HEK293 (cell line): ENCODE measurements around the gene INF2.

ENCODE experiments used
- MEIS1 ChIP-seq: sonication (generic); formaldehyde crosslinking; IDR thresholded peaks from 2 replicates; pipeline ENCODE4 v1.8.1; 2022; ENCODE audit warnings: missing genetic modification reagents, mild to moderate bottlenecking, borderline replicate concordance
- ZBTB1 ChIP-seq: fragments of 450-650 bp; formaldehyde crosslinking; IDR thresholded peaks from 2 replicates; pipeline ENCODE4 v1.5.1; 2016; ENCODE audit warnings: missing biosample characterization, missing genetic modification characterization
- ZBTB48 ChIP-seq: fragments of 450-650 bp; formaldehyde crosslinking; IDR thresholded peaks from 2 replicates; pipeline ENCODE4 v1.5.1; 2016; ENCODE audit warnings: missing biosample characterization, missing genetic modification characterization
- ZEB2 ChIP-seq: fragments of 450-650 bp; formaldehyde crosslinking; IDR thresholded peaks from 2 replicates; pipeline ENCODE4 v1.5.1; 2016; ENCODE audit warnings: missing biosample characterization, missing genetic modification characterization
- ZNF155 ChIP-seq: fragments of 450-650 bp; formaldehyde crosslinking; IDR thresholded peaks from 2 replicates; pipeline ENCODE4 v1.5.1; 2016; ENCODE audit warnings: missing biosample characterization, missing genetic modification characterization
- ZNF19 ChIP-seq: fragments of 450-650 bp; formaldehyde crosslinking; IDR thresholded peaks from 2 replicates; pipeline ENCODE4; 2016; ENCODE audit warnings: missing biosample characterization, missing genetic modification characterization, low read depth
- ZNF239 ChIP-seq: fragments of 450-650 bp; formaldehyde crosslinking; IDR thresholded peaks from 2 replicates; pipeline ENCODE4 v1.5.1; 2016; ENCODE audit warnings: missing biosample characterization, missing genetic modification characterization
- ZNF248 ChIP-seq: fragments of 450-650 bp; formaldehyde crosslinking; IDR thresholded peaks from 2 replicates; pipeline ENCODE4 v1.5.1; 2017; ENCODE audit warnings: missing biosample characterization, missing genetic modification characterization
- ZNF394 ChIP-seq: fragments of 450-650 bp; formaldehyde crosslinking; IDR thresholded peaks from 2 replicates; pipeline ENCODE4 v1.5.1; 2016; ENCODE audit warnings: missing biosample characterization, missing genetic modification characterization, mild to moderate bottlenecking, moderate library complexity, borderline replicate concordance
- ZNF423 ChIP-seq: fragments of 450-650 bp; formaldehyde crosslinking; IDR thresholded peaks from 2 replicates; pipeline ENCODE4 v1.5.1; 2016; ENCODE audit warnings: missing biosample characterization, missing genetic modification characterization
- ZNF48 ChIP-seq: fragments of 450-650 bp; formaldehyde crosslinking; IDR thresholded peaks from 2 replicates; pipeline ENCODE4 v1.5.1; 2016; ENCODE audit warnings: missing biosample characterization, missing genetic modification characterization
- ZNF529 ChIP-seq: fragments of 450-650 bp; formaldehyde crosslinking; IDR thresholded peaks from 2 replicates; pipeline ENCODE4 v1.5.1; 2017; ENCODE audit warnings: missing genetic modification characterization, missing biosample characterization; ENCODE audit not compliant: insufficient replicate concordance
- ZNF544 ChIP-seq: fragments of 450-650 bp; formaldehyde crosslinking; IDR thresholded peaks from 2 replicates; pipeline ENCODE4 v1.5.0; 2017; ENCODE audit warnings: missing biosample characterization, missing genetic modification characterization
- ZNF571 ChIP-seq: fragments of 450-650 bp; formaldehyde crosslinking; IDR thresholded peaks from 2 replicates; pipeline ENCODE4 v1.5.0; 2017; ENCODE audit warnings: missing biosample characterization, missing genetic modification characterization
- ZNF626 ChIP-seq: fragments of 450-650 bp; sonication (Bioruptor Pico); formaldehyde crosslinking; IDR thresholded peaks from 2 replicates; pipeline ENCODE4 v1.5.1; 2018; ENCODE audit warnings: missing biosample characterization, missing genetic modification characterization, inconsistent platforms
- ZNF654 ChIP-seq: fragments of 450-650 bp; formaldehyde crosslinking; IDR thresholded peaks from 2 replicates; pipeline ENCODE4 v1.5.1; 2016; ENCODE audit warnings: low read depth, missing biosample characterization, missing genetic modification characterization
- ZNF660 ChIP-seq: fragments of 450-650 bp; IDR thresholded peaks from 2 replicates; pipeline ENCODE4 v1.5.1; 2018; ENCODE audit warnings: missing biosample characterization, mild to moderate bottlenecking, missing genetic modification characterization
- ZNF707 ChIP-seq: fragments of 450-650 bp; formaldehyde crosslinking; IDR thresholded peaks from 2 replicates; pipeline ENCODE4 v1.5.1; 2016; ENCODE audit warnings: missing biosample characterization, missing genetic modification characterization
- ZNF777 ChIP-seq: fragments of 450-650 bp; formaldehyde crosslinking; IDR thresholded peaks from 2 replicates; pipeline ENCODE4 v1.5.1; 2017; ENCODE audit warnings: missing biosample characterization, missing genetic modification characterization, borderline replicate concordance
- ZNF785 ChIP-seq: fragments of 450-650 bp; formaldehyde crosslinking; IDR thresholded peaks from 2 replicates; pipeline ENCODE4 v1.5.1; 2016; ENCODE audit warnings: missing biosample characterization, missing genetic modification characterization
- ZNF791 ChIP-seq: fragments of 450-650 bp; formaldehyde crosslinking; IDR thresholded peaks from 2 replicates; pipeline ENCODE4 v1.5.1; 2016; ENCODE audit warnings: missing biosample characterization, missing genetic modification characterization
- ZSCAN16 ChIP-seq: fragments of 450-650 bp; formaldehyde crosslinking; IDR thresholded peaks from 2 replicates; pipeline ENCODE4 v1.5.1; 2016; ENCODE audit warnings: missing biosample characterization, missing genetic modification characterization
- TF ChIP-seq, protein P1 (sequence below): fragments of 450-650 bp; formaldehyde crosslinking; conservative IDR thresholded peaks from 2 replicates; pipeline ENCODE4 v1.5.1; 2016; ENCODE audit warnings: low read depth, missing biosample characterization, missing genetic modification characterization
- TF ChIP-seq, protein P2 (sequence below): fragments of 450-650 bp; formaldehyde crosslinking; IDR thresholded peaks from 2 replicates; pipeline ENCODE4 v1.5.1; 2016; ENCODE audit warnings: missing biosample characterization, missing genetic modification characterization
- TF ChIP-seq, protein P3 (sequence below): fragments of 450-650 bp; formaldehyde crosslinking; IDR thresholded peaks from 2 replicates; pipeline ENCODE4 v1.5.1; 2016; ENCODE audit warnings: missing biosample characterization, missing genetic modification characterization
- TF ChIP-seq, protein P4 (sequence below): fragments of 450-650 bp; formaldehyde crosslinking; IDR thresholded peaks from 2 replicates; pipeline ENCODE4 v1.5.1; 2016; ENCODE audit warnings: missing biosample characterization, missing genetic modification characterization
- TF ChIP-seq, protein P5 (sequence below): fragments of 450-650 bp; formaldehyde crosslinking; IDR thresholded peaks from 2 replicates; pipeline ENCODE4 v1.5.1; 2016; ENCODE audit warnings: missing biosample characterization, missing genetic modification characterization
- TF ChIP-seq, protein P6 (sequence below): fragments of 450-650 bp; formaldehyde crosslinking; IDR thresholded peaks from 2 replicates; pipeline ENCODE4 v1.5.1; 2017; ENCODE audit warnings: missing biosample characterization, missing genetic modification characterization

INF2 gene

DNA sequence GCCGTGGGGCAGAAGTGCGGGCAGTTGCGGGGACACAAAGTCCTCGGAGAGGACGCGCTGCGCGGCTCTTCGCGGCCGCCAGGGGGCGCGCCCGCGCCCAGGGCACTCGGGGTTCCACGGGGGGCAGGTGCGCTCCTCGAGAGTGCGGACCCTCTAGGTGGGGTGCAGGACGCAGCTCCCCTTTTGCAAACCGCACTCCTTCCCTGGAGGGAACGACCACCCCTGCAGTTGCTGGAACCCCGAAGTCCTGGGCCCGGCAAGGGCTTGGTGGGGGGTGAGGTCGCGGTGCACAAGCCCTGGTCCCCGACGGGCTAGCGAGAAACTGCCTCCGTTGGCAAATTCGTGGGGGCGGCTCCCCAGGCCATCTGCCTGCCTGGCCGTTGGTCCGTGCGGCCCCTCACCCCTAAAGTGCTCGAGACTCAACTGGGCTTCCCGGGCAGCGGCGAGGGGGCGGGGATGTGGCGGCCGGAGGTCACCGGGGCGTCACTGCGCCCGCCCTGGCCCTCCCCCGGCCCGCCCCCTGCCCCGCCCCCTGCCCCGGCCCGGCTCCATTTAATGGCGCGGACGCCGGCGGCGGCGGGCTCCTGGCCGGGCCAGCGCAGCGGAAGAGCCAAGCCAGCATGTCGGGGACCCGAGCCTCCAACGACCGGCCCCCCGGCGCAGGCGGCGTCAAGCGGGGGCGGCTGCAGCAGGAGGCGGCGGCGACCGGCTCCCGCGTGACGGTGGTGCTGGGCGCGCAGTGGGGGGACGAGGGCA, 34.4 kb downstream of the INF2 start, which contains the start of gene ADSS1 (continued):
- TF ChIP-seq, protein P1, sequence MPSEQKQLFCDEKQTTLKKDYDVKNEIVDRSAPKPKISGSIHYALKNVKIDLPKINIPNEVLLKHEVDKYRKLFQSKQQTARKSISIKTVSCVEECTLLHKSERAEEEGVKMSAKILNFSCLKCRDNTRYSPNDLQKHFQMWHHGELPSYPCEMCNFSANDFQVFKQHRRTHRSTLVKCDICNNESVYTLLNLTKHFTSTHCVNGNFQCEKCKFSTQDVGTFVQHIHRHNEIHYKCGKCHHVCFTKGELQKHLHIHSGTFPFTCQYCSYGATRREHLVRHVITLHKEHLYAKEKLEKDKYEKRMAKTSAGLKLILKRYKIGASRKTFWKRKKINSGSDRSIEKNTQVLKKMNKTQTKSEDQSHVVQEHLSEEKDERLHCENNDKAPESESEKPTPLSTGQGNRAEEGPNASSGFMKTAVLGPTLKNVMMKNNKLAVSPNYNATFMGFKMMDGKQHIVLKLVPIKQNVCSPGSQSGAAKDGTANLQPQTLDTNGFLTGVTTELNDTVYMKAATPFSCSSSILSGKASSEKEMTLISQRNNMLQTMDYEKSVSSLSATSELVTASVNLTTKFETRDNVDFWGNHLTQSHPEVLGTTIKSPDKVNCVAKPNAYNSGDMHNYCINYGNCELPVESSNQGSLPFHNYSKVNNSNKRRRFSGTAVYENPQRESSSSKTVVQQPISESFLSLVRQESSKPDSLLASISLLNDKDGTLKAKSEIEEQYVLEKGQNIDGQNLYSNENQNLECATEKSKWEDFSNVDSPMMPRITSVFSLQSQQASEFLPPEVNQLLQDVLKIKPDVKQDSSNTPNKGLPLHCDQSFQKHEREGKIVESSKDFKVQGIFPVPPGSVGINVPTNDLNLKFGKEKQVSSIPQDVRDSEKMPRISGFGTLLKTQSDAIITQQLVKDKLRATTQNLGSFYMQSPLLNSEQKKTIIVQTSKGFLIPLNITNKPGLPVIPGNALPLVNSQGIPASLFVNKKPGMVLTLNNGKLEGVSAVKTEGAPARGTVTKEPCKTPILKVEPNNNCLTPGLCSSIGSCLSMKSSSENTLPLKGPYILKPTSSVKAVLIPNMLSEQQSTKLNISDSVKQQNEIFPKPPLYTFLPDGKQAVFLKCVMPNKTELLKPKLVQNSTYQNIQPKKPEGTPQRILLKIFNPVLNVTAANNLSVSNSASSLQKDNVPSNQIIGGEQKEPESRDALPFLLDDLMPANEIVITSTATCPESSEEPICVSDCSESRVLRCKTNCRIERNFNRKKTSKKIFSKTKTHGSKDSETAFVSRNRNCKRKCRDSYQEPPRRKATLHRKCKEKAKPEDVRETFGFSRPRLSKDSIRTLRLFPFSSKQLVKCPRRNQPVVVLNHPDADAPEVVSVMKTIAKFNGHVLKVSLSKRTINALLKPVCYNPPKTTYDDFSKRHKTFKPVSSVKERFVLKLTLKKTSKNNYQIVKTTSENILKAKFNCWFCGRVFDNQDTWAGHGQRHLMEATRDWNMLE (tag by site-specific recombination): no peak
- TF ChIP-seq ZBTB1 (tag by site-specific recombination) (0 out of 2 replicates have a peak, but pooled peaks have one; percentile 71), ZNF544 (no peak), ZNF239 (tag by site-specific recombination) (no peak), ZNF654 (no peak), ZNF248 (tag by site-specific recombination) (no peak), ZNF707 (tag by site-specific recombination) (no peak), ZNF785 (no peak), ZNF791 (no peak), ZNF19 (tag by site-specific recombination) (no peak), ZBTB48 (tag by site-specific recombination) (peak; percentile 85), ZNF155 (no peak), ZSCAN16 (tag by site-specific recombination) (no peak), ZNF777 (tag by site-specific recombination) (peak; percentile 96), MEIS1 (no peak), ZNF394 (no peak), ZNF660 (tag by site-specific recombination) (0 out of 2 replicates have a peak, but pooled peaks have one; percentile 22), ZNF423 (tag by site-specific recombination) (no peak), ZNF626 (tag by site-specific recombination) (no peak), ZNF48 (no peak), ZNF571 (tag by site-specific recombination) (no peak), ZEB2 (tag by site-specific recombination) (peak; percentile 81; the same call in 1 of the 2 replicates), ZNF529 (tag by site-specific recombination) (no peak)
- TF ChIP-seq, protein P2, sequence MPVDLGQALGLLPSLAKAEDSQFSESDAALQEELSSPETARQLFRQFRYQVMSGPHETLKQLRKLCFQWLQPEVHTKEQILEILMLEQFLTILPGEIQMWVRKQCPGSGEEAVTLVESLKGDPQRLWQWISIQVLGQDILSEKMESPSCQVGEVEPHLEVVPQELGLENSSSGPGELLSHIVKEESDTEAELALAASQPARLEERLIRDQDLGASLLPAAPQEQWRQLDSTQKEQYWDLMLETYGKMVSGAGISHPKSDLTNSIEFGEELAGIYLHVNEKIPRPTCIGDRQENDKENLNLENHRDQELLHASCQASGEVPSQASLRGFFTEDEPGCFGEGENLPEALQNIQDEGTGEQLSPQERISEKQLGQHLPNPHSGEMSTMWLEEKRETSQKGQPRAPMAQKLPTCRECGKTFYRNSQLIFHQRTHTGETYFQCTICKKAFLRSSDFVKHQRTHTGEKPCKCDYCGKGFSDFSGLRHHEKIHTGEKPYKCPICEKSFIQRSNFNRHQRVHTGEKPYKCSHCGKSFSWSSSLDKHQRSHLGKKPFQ: no peak
- TF ChIP-seq, protein P3, sequence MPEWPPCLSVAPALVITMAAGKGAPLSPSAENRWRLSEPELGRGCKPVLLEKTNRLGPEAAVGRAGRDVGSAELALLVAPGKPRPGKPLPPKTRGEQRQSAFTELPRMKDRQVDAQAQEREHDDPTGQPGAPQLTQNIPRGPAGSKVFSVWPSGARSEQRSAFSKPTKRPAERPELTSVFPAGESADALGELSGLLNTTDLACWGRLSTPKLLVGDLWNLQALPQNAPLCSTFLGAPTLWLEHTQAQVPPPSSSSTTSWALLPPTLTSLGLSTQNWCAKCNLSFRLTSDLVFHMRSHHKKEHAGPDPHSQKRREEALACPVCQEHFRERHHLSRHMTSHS (tag by site-specific recombination): no peak
- TF ChIP-seq, protein P4, sequence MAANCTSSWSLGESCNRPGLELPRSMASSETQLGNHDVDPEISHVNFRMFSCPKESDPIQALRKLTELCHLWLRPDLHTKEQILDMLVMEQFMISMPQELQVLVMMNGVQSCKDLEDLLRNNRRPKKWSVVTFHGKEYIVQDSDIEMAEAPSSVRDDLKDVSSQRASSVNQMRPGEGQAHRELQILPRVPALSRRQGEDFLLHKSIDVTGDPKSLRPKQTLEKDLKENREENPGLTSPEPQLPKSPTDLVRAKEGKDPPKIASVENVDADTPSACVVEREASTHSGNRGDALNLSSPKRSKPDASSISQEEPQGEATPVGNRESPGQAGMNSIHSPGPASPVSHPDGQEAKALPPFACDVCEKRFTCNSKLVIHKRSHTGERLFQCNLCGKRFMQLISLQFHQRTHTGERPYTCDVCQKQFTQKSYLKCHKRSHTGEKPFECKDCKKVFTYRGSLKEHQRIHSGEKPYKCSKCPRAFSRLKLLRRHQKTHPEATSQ (tag by site-specific recombination): no peak
- TF ChIP-seq, protein P5, sequence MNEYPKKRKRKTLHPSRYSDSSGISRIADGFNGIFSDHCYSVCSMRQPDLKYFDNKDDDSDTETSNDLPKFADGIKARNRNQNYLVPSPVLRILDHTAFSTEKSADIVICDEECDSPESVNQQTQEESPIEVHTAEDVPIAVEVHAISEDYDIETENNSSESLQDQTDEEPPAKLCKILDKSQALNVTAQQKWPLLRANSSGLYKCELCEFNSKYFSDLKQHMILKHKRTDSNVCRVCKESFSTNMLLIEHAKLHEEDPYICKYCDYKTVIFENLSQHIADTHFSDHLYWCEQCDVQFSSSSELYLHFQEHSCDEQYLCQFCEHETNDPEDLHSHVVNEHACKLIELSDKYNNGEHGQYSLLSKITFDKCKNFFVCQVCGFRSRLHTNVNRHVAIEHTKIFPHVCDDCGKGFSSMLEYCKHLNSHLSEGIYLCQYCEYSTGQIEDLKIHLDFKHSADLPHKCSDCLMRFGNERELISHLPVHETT (tag by site-specific recombination): no peak; the same call in 1 of the 2 replicates
- TF ChIP-seq, protein P6, sequence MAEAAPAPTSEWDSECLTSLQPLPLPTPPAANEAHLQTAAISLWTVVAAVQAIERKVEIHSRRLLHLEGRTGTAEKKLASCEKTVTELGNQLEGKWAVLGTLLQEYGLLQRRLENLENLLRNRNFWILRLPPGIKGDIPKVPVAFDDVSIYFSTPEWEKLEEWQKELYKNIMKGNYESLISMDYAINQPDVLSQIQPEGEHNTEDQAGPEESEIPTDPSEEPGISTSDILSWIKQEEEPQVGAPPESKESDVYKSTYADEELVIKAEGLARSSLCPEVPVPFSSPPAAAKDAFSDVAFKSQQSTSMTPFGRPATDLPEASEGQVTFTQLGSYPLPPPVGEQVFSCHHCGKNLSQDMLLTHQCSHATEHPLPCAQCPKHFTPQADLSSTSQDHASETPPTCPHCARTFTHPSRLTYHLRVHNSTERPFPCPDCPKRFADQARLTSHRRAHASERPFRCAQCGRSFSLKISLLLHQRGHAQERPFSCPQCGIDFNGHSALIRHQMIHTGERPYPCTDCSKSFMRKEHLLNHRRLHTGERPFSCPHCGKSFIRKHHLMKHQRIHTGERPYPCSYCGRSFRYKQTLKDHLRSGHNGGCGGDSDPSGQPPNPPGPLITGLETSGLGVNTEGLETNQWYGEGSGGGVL: peak; percentile 21; the same call in 1 of the 2 replicates
